ENCODE data around the gene SCN1A. TPM values are rescaled to one million over a fixed set of nuclear protein-coding genes. Genes with fewer than 3 reads are reported as not detected.

SCN1A gene
- total and polyA plus RNA-seq, 10 of the 15 experiments (the other 5 are each of a cell fraction or from before 2014, with no cell fraction given), result not detected

GRCh38 chr2:166117491-166117890 is 10.3 kb downstream of the SCN1A start (continued):
- TF ChIP-seq IRF3 (IDR thresholded peaks at IDR 0.05), result no peak
- TF ChIP-seq ZNF24 (IDR thresholded peaks at IDR 0.05), result no peak
- TF ChIP-seq ZBTB4 (CRISPR knock-in tag; IDR thresholded peaks at IDR 0.05), result no peak
- TF ChIP-seq ZZZ3 (IDR thresholded peaks at IDR 0.05; ENCODE audit: control insufficient read depth, insufficient read length, low read depth), result no peak
- TF ChIP-seq SMARCA5 (IDR thresholded peaks at IDR 0.05), result no peak

- H3K9ac ChIP-seq (ENCODE audit: control insufficient read depth, insufficient read depth, low read length), result no peak overlapping the region
- POLR2A ChIA-PET, result no interaction called here
- ATAC-seq (peak; percentile 79), FAIRE-seq (peak; percentile 59), DNase-seq (ENCODE audit: low read depth, low spot score) (no peak)
- no peak overlapping the region for H3K4me2 ChIP-seq (ENCODE audit: control insufficient read depth, insufficient read depth)
- no peaks in the 10 kb centered on the region for H3K36me3 ChIP-seq (ENCODE audit: control insufficient read depth in 2 of 2, insufficient read depth in 2 of 2, low read length in 1 of 2)
- no peaks in the 10 kb centered on the region for H3K4me1 ChIP-seq (ENCODE audit: control insufficient read depth, insufficient read depth, low read length)
- in situ Hi-C loops (cut with MboI), result no loop called here
- H3K27me3 ChIP-seq (replicated peaks in 1 of 2; ENCODE audit: control insufficient read depth in 2 of 2, insufficient read depth in 2 of 2, low read length in 1 of 2), result no peaks in the 10 kb centered on the region
- H4K20me1 ChIP-seq (ENCODE audit: control insufficient read depth, insufficient read depth), result no peaks in the 10 kb centered on the region
- CTCF ChIA-PET, result no interaction called here
- H2AFZ ChIP-seq (ENCODE audit: control insufficient read depth, low read depth, low read length), result no peak overlapping the region; the same call in 1 of the 2 replicates
- H3K27ac ChIP-seq (ENCODE audit: control insufficient read depth, insufficient read depth), result no peak overlapping the region
- SMC1A ChIA-PET (ENCODE audit: uncharacterized antibody, unreplicated experiment), result no interaction called here
- no TSS peak for BruUV-seq (replicated peaks)
- H3K79me2 ChIP-seq (ENCODE audit: control insufficient read depth, insufficient read depth, low read length), result no peaks in the 10 kb centered on the region
- intact Hi-C loops (cut with micrococcal nuclease; ENCODE audit: unreplicated experiment), result no loop called here
- TF ChIP-seq ZBTB4 (CRISPR knock-in tag; IDR thresholded peaks at IDR 0.05) (no peak), DPF2 (IDR thresholded peaks at IDR 0.05) (no peak), POLR2AphosphoS5 (IDR thresholded peaks at IDR 0.05; ENCODE audit: low read length) (no peak), RAD21 (IDR thresholded peaks at IDR 0.05; ENCODE audit: insufficient read depth, low read depth, low read length) (no peak), USF2 (IDR thresholded peaks at IDR 0.05; ENCODE audit: borderline replicate concordance, low read depth, low read length) (no peak), NR2C1 (IDR thresholded peaks at IDR 0.05) (no peak), LARP7 (IDR thresholded peaks at IDR 0.05) (no peak)
- RAD21 ChIA-PET (ENCODE audit: unreplicated experiment), result no interaction called here
- H3K9me3 ChIP-seq (replicated peaks; ENCODE audit: control insufficient read depth, insufficient read depth, low read length), result no peaks in the 10 kb centered on the region
- H3K4me3 ChIP-seq, result no peak overlapping the region
- WGBS (ENCODE audit: insufficient coverage, insufficient replicate concordance, low lambda C conversion rate, missing lambda C conversion rate), result 59% methylated on average over 4 of the region's 4 CpGs
Measured at GRCh38 chr2:166115589-166115988, 12.2 kb downstream of the SCN1A start.

Data from GM12878 (cell line).